OCI-LY7 (cell line): Measurements from ENCODE around the gene NPAT. TPM values are rescaled to one million over a fixed set of nuclear protein-coding genes. Genes with fewer than 3 reads are reported as not detected.

Experiments
- BruUV-seq: library from RNA; stranded (reverse); fragments of 400-500 nt; replicated peaks from 2 replicates; lab custom pipeline; 2021; lab: Mats Ljungman, UMichigan
- CTCF ChIA-PET: fragments of 300-600 bp; sonication (Branson Sonifier 250); formaldehyde crosslinking; loops from one replicate; lab custom pipeline; 2022; ENCODE audit warnings: antibody characterized with exemption; ENCODE audit not compliant: unreplicated experiment; lab: Charles Lee
- POLR2A ChIA-PET: fragments of 300-600 bp; sonication (Branson Sonifier 250); formaldehyde crosslinking; loops from one replicate; lab custom pipeline; 2022; ENCODE audit warnings: antibody characterized with exemption; lab: Charles Lee
- DNase-seq: peaks from one replicate; pipeline ENCODE4 v3.0.0-alpha.2; 2015; ENCODE audit warnings: low spot score
- H2AFZ ChIP-seq: fragments of 200-600 bp; sonication (generic), shearing (Covaris generic); 2 replicates; pipeline ENCODE4 v1.6.1; 2014; ENCODE audit warnings: mild to moderate bottlenecking, antibody characterized with exemption, low read length, moderate library complexity
- H3K27ac ChIP-seq: fragments of 200-600 bp; sonication (generic); 2 replicates; pipeline ENCODE4 v1.5.1; 2014; ENCODE audit warnings: mixed run types, low read depth, mild to moderate bottlenecking, moderate library complexity, low read length, inconsistent platforms; ENCODE audit not compliant: poor library complexity, severe bottlenecking
- H3K36me3 ChIP-seq: fragments of 200-600 bp; sonication (generic); 2 replicates; pipeline ENCODE4 v1.6.1; 2014; ENCODE audit warnings: mild to moderate bottlenecking, antibody characterized with exemption, low read length, moderate library complexity, mixed read lengths; ENCODE audit not compliant: insufficient read depth
- H3K4me1 ChIP-seq: fragments of 200-600 bp; sonication (generic); 2 replicates; pipeline ENCODE4 v1.5.1; 2014; ENCODE audit warnings: mild to moderate bottlenecking, low read length; ENCODE audit not compliant: insufficient read depth, poor library complexity, severe bottlenecking
- H3K4me2 ChIP-seq: fragments of 200-600 bp; sonication (generic); 2 replicates; pipeline ENCODE4 v1.6.1; 2014; ENCODE audit warnings: mild to moderate bottlenecking, low read length
- H3K4me3 ChIP-seq: fragments of 200-600 bp; sonication (generic); 2 replicates; pipeline ENCODE4 v1.5.1; 2014; ENCODE audit warnings: mild to moderate bottlenecking, low read depth, low read length; ENCODE audit not compliant: poor library complexity, severe bottlenecking
- H3K79me2 ChIP-seq: fragments of 200-600 bp; sonication (generic); 2 replicates; pipeline ENCODE4 v1.6.1; 2016; ENCODE audit warnings: low read depth, mild to moderate bottlenecking, low read length, moderate library complexity, mixed read lengths; ENCODE audit not compliant: insufficient read depth
- H3K9me2 ChIP-seq: fragments of 200-600 bp; sonication (generic); 2 replicates; pipeline ENCODE4 v1.6.1; 2016; ENCODE audit warnings: mild to moderate bottlenecking, low read length, mixed read lengths; ENCODE audit not compliant: insufficient read depth
- H3K9me3 ChIP-seq: fragments of 200-600 bp; sonication (generic); 2 replicates; pipeline ENCODE4 v1.6.1; 2014; ENCODE audit warnings: mild to moderate bottlenecking, mixed run types, low read length, mixed read lengths
- H4K20me1 ChIP-seq: fragments of 200-600 bp; sonication (generic); 2 replicates; pipeline ENCODE4 v1.6.1; 2014; ENCODE audit warnings: mild to moderate bottlenecking, antibody characterized with exemption, low read length, moderate library complexity, mixed read lengths; ENCODE audit not compliant: insufficient read depth
- CTCF ChIP-seq: fragments of 200-600 bp; sonication (generic); conservative IDR thresholded peaks from 2 replicates; pipeline ENCODE4 v1.5.1; 2014; ENCODE audit warnings: mild to moderate bottlenecking, antibody characterized with exemption, low read length, moderate library complexity, mixed read lengths
- EZH2phosphoT487 ChIP-seq: fragments of 200-600 bp; sonication (generic); IDR thresholded peaks from 2 replicates; pipeline ENCODE4 v1.6.1; 2018; ENCODE audit warnings: low read depth, borderline replicate concordance, mild to moderate bottlenecking, mixed run types, antibody characterized with exemption, low read length, moderate library complexity, mixed read lengths
- intact Hi-C: fragments of 100-400 bp; cut with micrococcal nuclease; formaldehyde crosslinking; loops from one replicate; pipeline ENCODE4 v1.10.0; 2022; ENCODE audit not compliant: unreplicated experiment
- total RNA-seq, 2 experiments: library from RNA; depleted of rRNA in 1 of 2; stranded (reverse); fragments of >200 nt in 1 of 2; shearing (Covaris generic) in 1 of 2; gene quantifications; 2 replicates each; pipeline ENCODE4 v1.2.3, GENCODE V29; 2014 to 2022

The NPAT gene
- total RNA-seq, 2 experiments from 2014 or later, result 22.6 to 26.9 TPM

GRCh38 chr11:108224911-108225786 lies 2.7 kb upstream of the NPAT start:
- DNase-seq, result peak; percentile 81
- Histone ChIP-seq H3K9me3 (no peaks in the 10 kb centered on the region), H3K4me3 (peak overlapping the region; percentile 93), H4K20me1 (peaks cover 17% of the 10 kb centered on the region), H2AFZ (peak overlapping the region; percentile 6; the same call in 1 of the 2 replicates), H3K4me1 (peaks cover 32% of the 10 kb centered on the region), H3K27ac (peak overlapping the region; percentile 90), H3K79me2 (peaks cover 87% of the 10 kb centered on the region), H3K9me2 (no peaks in the 10 kb centered on the region), H3K36me3 (peaks cover 47% of the 10 kb centered on the region), H3K4me2 (peak overlapping the region; percentile 84)
- intact Hi-C loops, result loop anchor here (1.0 to 10.0 kb wide), 3 partner anchors 12 to 660 kb away; partner anchors contain the start of genes ALKBH8 and CUL5
- no TSS peak for BruUV-seq
- CTCF ChIA-PET, result no interaction called here
- POLR2A ChIA-PET, result interaction anchor here (1.4 to 5.5 kb wide), 3 partner anchors 9 to 26 kb away, joined by 4 to 58 read pairs (median 5); no protein-coding TSS in a partner anchor
- TF ChIP-seq CTCF (no peak), EZH2phosphoT487 (no peak)

- Histone ChIP-seq H3K4me2 (peak overlapping the region; percentile 84), H3K4me1 (peaks cover 40% of the 10 kb centered on the region), H3K9me3 (no peaks in the 10 kb centered on the region), H3K9me2 (no peaks in the 10 kb centered on the region), H2AFZ (no peak overlapping the region; the same call in 1 of the 2 replicates), H4K20me1 (peaks cover 25% of the 10 kb centered on the region), H3K27ac (peak overlapping the region; percentile 90), H3K4me3 (peak overlapping the region; percentile 93), H3K36me3 (peaks cover 47% of the 10 kb centered on the region), H3K79me2 (peaks cover 90% of the 10 kb centered on the region)
- DNase-seq, result peak; percentile 44
- no peak for TF ChIP-seq EZH2phosphoT487
- TF ChIP-seq CTCF, result no peak
- intact Hi-C loops, result loop anchor here (1.0 to 10.0 kb wide), 3 partner anchors 13 to 660 kb away; partner anchors contain the start of genes ALKBH8 and CUL5
- ChIA-PET POLR2A (interaction anchor here (1.4 to 5.5 kb wide), 3 partner anchors 8 to 27 kb away, joined by 4 to 58 read pairs (median 5); no protein-coding TSS in a partner anchor), CTCF (interaction anchor here (0.6 kb wide), 1 partner anchor 87 kb away, joined by 3 read pairs; no protein-coding TSS in a partner anchor)
- BruUV-seq, result no TSS peak
Measured at GRCh38 chr11:108224366-108224765, 1.9 kb upstream of the NPAT start.
